ENCODE measurements around the gene PLCD3. TPM values are rescaled to one million over a fixed set of nuclear protein-coding genes. Genes with fewer than 3 reads are reported as not detected.

PLCD3 gene
- total RNA-seq, 4 donors from 2014 or later, result 16.3 to 105 (median 20.5) TPM

DNA sequence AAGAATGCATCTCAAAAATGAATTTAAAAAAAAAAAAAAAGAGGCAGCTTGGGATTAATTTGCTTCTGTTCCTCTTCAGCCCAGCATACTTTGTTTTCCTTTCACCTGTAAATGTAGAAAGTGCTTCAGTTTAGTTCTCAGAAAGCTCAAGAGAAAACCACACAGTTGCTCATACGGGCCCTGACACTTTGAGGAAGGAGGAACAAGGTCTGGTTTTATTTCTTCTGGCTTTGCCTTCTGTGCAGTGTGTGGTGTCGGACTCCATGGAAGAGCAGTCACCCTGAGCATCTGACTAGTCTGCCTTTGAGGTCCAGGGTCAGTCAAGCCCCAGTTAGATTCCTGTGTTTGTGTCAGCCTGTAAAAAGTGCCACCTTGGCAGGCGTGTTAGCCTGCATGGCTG lies 43.6 kb downstream of the PLCD3 start:
- H3K9me3 ChIP-seq, result no peaks in the 10 kb centered on the region
- intact Hi-C loops (cut with DNase I), result no loop called here
- TF ChIP-seq, protein P1, sequence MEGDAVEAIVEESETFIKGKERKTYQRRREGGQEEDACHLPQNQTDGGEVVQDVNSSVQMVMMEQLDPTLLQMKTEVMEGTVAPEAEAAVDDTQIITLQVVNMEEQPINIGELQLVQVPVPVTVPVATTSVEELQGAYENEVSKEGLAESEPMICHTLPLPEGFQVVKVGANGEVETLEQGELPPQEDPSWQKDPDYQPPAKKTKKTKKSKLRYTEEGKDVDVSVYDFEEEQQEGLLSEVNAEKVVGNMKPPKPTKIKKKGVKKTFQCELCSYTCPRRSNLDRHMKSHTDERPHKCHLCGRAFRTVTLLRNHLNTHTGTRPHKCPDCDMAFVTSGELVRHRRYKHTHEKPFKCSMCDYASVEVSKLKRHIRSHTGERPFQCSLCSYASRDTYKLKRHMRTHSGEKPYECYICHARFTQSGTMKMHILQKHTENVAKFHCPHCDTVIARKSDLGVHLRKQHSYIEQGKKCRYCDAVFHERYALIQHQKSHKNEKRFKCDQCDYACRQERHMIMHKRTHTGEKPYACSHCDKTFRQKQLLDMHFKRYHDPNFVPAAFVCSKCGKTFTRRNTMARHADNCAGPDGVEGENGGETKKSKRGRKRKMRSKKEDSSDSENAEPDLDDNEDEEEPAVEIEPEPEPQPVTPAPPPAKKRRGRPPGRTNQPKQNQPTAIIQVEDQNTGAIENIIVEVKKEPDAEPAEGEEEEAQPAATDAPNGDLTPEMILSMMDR (IDR thresholded peaks at IDR 0.05), result no peak
- no peak for TF ChIP-seq POLR2A (IDR thresholded peaks at IDR 0.05)
- H3K4me1 ChIP-seq, result peaks cover 30 to 61% (median 42%) of the 10 kb centered on the region in 3 donors
- peak overlapping the region; percentile 16 to 89 (median 86) for H3K27ac ChIP-seq
- H3K4me3 ChIP-seq, result no peak overlapping the region
- no peak for DNase-seq
- H3K27me3 ChIP-seq, result no peaks in the 10 kb centered on the region
- H3K36me3 ChIP-seq, result peaks cover 4 to 88% (median 29%) of the 10 kb centered on the region in 3 donors
- WGBS, 2 donors, result 76 to 77% methylated on average over 3 of the region's 3 CpGs

DNA sequence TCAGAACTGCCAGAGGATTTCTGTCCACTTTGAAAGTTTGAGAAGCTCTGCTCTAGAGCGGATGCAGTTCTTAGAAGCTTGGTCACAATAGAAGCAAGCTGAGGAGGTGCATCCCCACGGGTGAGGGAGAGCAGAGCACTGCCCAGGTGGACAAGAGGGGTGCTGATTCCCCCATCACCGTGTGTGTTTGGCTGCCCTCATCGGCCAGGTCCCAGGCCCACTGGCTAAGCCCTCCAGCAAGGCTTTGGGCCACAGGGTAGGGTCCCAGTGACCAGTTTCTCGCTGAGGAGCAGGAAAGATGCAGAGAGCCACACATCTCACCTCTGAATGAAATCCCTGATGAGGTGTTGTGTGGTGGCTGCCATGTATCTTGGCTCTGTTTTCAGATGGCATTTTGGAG lies 44.3 kb downstream of the PLCD3 start:
- TF ChIP-seq, protein P1 (IDR thresholded peaks at IDR 0.05), result no peak
- no peak for TF ChIP-seq POLR2A (IDR thresholded peaks at IDR 0.05)
- no peaks in the 10 kb centered on the region for H3K9me3 ChIP-seq
- H3K27ac ChIP-seq, result peak overlapping the region; percentile 81 to 89 (median 86)
- no peak for DNase-seq
- 67 to 77% methylated on average over 1 to 5 of the region's 5 CpGs for WGBS, 2 donors
- H3K4me1 ChIP-seq, result peaks cover 23 to 54% (median 35%) of the 10 kb centered on the region in 3 donors
- intact Hi-C loops (cut with DNase I), result no loop called here
- no peak overlapping the region for H3K4me3 ChIP-seq
- no peaks in the 10 kb centered on the region for H3K27me3 ChIP-seq
- peaks cover 4 to 94% (median 36%) of the 10 kb centered on the region in 3 donors for H3K36me3 ChIP-seq

DNA sequence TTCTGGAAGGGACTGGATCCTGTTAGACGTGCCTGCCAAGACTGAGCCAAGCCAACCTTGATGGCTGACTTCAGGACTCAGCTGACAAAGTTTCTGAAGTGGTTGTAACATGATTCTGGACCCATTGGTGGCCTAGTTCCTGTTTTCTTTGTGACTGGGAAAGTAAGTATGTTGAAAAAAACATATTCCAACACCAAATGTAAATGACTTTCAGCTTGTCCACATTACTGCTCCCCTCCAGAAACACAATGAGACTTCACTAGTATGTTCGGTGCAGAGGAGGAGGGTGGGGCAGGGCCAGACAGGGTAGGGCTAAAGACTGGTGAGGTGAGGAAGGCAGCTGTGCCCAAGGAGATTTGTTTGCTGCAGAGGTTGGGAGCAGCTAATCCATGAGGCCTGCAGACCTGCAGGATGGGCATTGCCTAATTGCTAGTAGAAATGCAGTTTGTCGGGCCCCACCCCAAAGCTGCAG lies 44.8 kb downstream of the PLCD3 start:
- intact Hi-C loops (cut with DNase I), result no loop called here
- WGBS, 2 donors, result 29 to 31% methylated on average over 3 of the region's 3 CpGs
- no peak for TF ChIP-seq POLR2A (IDR thresholded peaks at IDR 0.05)
- TF ChIP-seq, protein P1 (IDR thresholded peaks at IDR 0.05), result no peak
- Histone ChIP-seq H3K9me3 (no peaks in the 10 kb centered on the region), H3K27me3 (no peaks in the 10 kb centered on the region), H3K36me3 (peaks cover 6 to 98% (median 41%) of the 10 kb centered on the region in 3 donors), H3K4me1 (peaks cover 18 to 49% (median 31%) of the 10 kb centered on the region in 3 donors), H3K4me3 (no peak overlapping the region), H3K27ac (peak overlapping the region; percentile 81 to 89 (median 86))
- no peak for DNase-seq

DNA sequence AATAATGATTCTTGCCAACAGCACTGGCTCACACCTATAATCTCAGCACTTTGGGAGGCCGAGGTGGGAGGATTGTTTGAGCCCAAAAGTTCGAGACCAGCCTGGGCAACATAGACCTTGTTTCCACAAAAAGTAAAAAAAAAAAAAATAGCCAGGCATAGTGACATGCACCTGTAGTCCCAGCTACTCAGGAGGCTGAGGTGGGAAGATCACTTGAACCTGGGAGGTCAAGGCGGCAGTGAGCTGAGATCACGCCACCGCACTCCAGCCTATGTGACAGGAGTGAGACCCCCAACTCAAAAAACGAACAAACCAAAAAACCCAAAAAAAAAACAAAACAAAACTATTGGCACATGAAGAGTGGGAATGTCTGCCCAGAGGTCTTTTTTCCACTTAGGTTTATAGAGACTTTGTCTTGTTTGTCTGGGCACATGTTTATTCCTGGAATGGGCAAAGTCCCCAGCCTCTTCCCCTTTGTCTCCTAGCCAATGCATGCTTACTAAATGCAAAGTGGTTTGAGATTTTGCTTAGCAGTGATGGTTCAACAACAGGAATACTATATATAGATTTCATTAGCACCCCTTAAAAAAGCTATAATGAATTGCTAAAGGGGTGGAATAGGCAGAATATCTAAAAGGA lies 45.3 kb downstream of the PLCD3 start:
- no peaks in the 10 kb centered on the region for H3K27me3 ChIP-seq
- WGBS, 2 donors, result 80 to 85% methylated on average over 4 to 6 of the region's 6 CpGs
- H3K36me3 ChIP-seq, result peaks cover 12 to 100% (median 46%) of the 10 kb centered on the region in 3 donors
- H3K4me3 ChIP-seq, result no peak overlapping the region
- intact Hi-C loops (cut with DNase I), result no loop called here
- no peak for TF ChIP-seq POLR2A (IDR thresholded peaks at IDR 0.05)
- TF ChIP-seq, protein P1 (IDR thresholded peaks at IDR 0.05), result no peak
- DNase-seq, result no peak
- peak overlapping the region; percentile 81 to 89 (median 86) for H3K27ac ChIP-seq
- H3K4me1 ChIP-seq, result peaks cover 14 to 44% (median 26%) of the 10 kb centered on the region in 3 donors
- no peaks in the 10 kb centered on the region for H3K9me3 ChIP-seq

DNA sequence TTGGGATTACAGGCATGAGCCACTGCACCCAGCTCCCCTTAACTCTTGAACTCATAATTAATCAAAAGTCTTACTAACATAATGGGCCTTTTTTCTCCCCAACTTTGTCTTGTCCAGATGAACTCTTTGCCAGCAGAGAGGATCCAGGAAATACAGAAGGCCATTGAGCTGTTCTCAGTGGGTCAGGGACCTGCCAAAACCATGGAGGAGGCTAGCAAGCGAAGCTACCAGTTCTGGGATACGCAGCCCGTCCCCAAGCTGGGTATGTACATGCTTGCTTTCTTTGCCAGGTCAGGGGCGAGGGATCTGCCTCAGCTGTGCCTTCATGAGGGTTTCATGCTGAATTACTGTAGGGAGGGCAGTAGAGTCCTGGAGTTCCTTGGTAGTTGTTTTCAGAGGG lies 45.9 kb downstream of the PLCD3 start:
- peaks cover 16 to 100% (median 50%) of the 10 kb centered on the region in 3 donors for H3K36me3 ChIP-seq
- intact Hi-C loops (cut with DNase I), result no loop called here
- peaks cover 10 to 44% (median 20%) of the 10 kb centered on the region in 3 donors for H3K4me1 ChIP-seq
- WGBS, 2 donors, result no CpG with 5 or more reads among the region's 4 CpGs
- H3K27ac ChIP-seq, result peak overlapping the region; percentile 81 to 89 (median 86)
- H3K27me3 ChIP-seq, result no peaks in the 10 kb centered on the region
- H3K4me3 ChIP-seq, result no peak overlapping the region
- H3K9me3 ChIP-seq, result no peaks in the 10 kb centered on the region
- TF ChIP-seq POLR2A (IDR thresholded peaks at IDR 0.05), result no peak
- TF ChIP-seq, protein P1 (IDR thresholded peaks at IDR 0.05), result no peak
- DNase-seq, result no peak
